Measurements from ENCODE around the gene SEC62. TPM values are rescaled to one million over a fixed set of nuclear protein-coding genes. Genes with fewer than 3 reads are reported as not detected.

The SEC62 gene
- total RNA-seq, 3 donors from 2014 or later, result 55.1 to 101 (median 56.1) TPM

GRCh38 chr3:169946336-169946735 lies 20.3 kb upstream of the SEC62 start:
- Histone ChIP-seq H3K36me3 (no peaks in the 10 kb centered on the region), H3K27me3 (no peaks in the 10 kb centered on the region), H3K9me3 (no peaks in the 10 kb centered on the region), H3K27ac (no peak overlapping the region), H3K4me1 (no peaks in the 10 kb centered on the region), H3K4me3 (no peak overlapping the region)
- TF ChIP-seq CTCF (IDR thresholded peaks at IDR 0.05) (no peak), POLR2A (IDR thresholded peaks at IDR 0.05) (no peak), POLR2AphosphoS5 (IDR thresholded peaks at IDR 0.05) (no peak)
- intact Hi-C loops (cut with DNase I; ENCODE audit: low total_unique reads), result no loop called here
- DNase-seq (ENCODE audit: low spot score in 2 of 2), result no peak

GRCh38 chr3:169948559-169949448 lies 17.8 kb upstream of the SEC62 start:
- Histone ChIP-seq H3K4me1 (no peaks in the 10 kb centered on the region), H3K27ac (no peak overlapping the region), H3K27me3 (no peaks in the 10 kb centered on the region), H3K4me3 (no peak overlapping the region), H3K36me3 (no peaks in the 10 kb centered on the region), H3K9me3 (no peaks in the 10 kb centered on the region)
- DNase-seq (ENCODE audit: low spot score in 2 of 2), result no peak
- intact Hi-C loops (cut with DNase I; ENCODE audit: low total_unique reads), result no loop called here
- TF ChIP-seq CTCF (IDR thresholded peaks at IDR 0.05) (no peak), POLR2AphosphoS5 (IDR thresholded peaks at IDR 0.05) (no peak), POLR2A (IDR thresholded peaks at IDR 0.05) (no peak)

- no peaks in the 10 kb centered on the region for H3K36me3 ChIP-seq
- no peaks in the 10 kb centered on the region for H3K27me3 ChIP-seq
- no peak overlapping the region for H3K27ac ChIP-seq
- no peaks in the 10 kb centered on the region for H3K4me1 ChIP-seq
- TF ChIP-seq POLR2A (IDR thresholded peaks at IDR 0.05) (no peak), POLR2AphosphoS5 (IDR thresholded peaks at IDR 0.05) (no peak), CTCF (IDR thresholded peaks at IDR 0.05) (no peak)
- no peak for DNase-seq (ENCODE audit: low spot score in 2 of 2)
- no peaks in the 10 kb centered on the region for H3K9me3 ChIP-seq
- no peak overlapping the region for H3K4me3 ChIP-seq
- intact Hi-C loops (cut with DNase I; ENCODE audit: low total_unique reads), result no loop called here
Observed at GRCh38 chr3:169952045-169952444, 14.6 kb upstream of the SEC62 start.

- Histone ChIP-seq H3K36me3 (no peaks in the 10 kb centered on the region), H3K9me3 (no peaks in the 10 kb centered on the region), H3K4me1 (no peaks in the 10 kb centered on the region), H3K27ac (no peak overlapping the region), H3K27me3 (no peaks in the 10 kb centered on the region), H3K4me3 (no peak overlapping the region)
- no peak for DNase-seq (ENCODE audit: low spot score in 2 of 2)
- TF ChIP-seq POLR2A (IDR thresholded peaks at IDR 0.05) (no peak), POLR2AphosphoS5 (IDR thresholded peaks at IDR 0.05) (no peak), CTCF (IDR thresholded peaks at IDR 0.05) (no peak)
- intact Hi-C loops (cut with DNase I; ENCODE audit: low total_unique reads), result no loop called here
Observed at GRCh38 chr3:169953462-169954141, 13.0 kb upstream of the SEC62 start.

GRCh38 chr3:169954142-169954756 lies 12.4 kb upstream of the SEC62 start:
- intact Hi-C loops (cut with DNase I; ENCODE audit: low total_unique reads), result no loop called here
- Histone ChIP-seq H3K4me3 (no peak overlapping the region), H3K27me3 (no peaks in the 10 kb centered on the region), H3K9me3 (no peaks in the 10 kb centered on the region), H3K36me3 (no peaks in the 10 kb centered on the region), H3K4me1 (no peaks in the 10 kb centered on the region), H3K27ac (no peak overlapping the region)
- DNase-seq (ENCODE audit: low spot score in 2 of 2), result no peak
- TF ChIP-seq POLR2A (IDR thresholded peaks at IDR 0.05) (no peak), POLR2AphosphoS5 (IDR thresholded peaks at IDR 0.05) (no peak), CTCF (IDR thresholded peaks at IDR 0.05) (no peak)

All from breast epithelium (tissue), 4 donors.